Fibroblast of the aortic adventitia (primary cell): ENCODE results near the gene SSR4. TPM values are rescaled to one million over a fixed set of nuclear protein-coding genes. Genes with fewer than 3 reads are reported as not detected.
"Not testable (repeated sequence)": the region's sequence is repeated elsewhere in the genome, so short reads cannot be mapped to it uniquely, and the experiment has no call there.

Source experiments
- DNase-seq: peaks from one replicate; pipeline ENCODE4 v3.0.0-alpha.2; 2010; ENCODE audit warnings: low read depth
- H3K4me3 ChIP-seq: 2 replicates; pipeline ENCODE4 v1.5.1; 2011; ENCODE audit warnings: low read depth, mild to moderate bottlenecking, control low read depth, low read length, moderate library complexity
- CTCF ChIP-seq: IDR thresholded peaks from 2 replicates; pipeline ENCODE4 v1.5.1; 2011; ENCODE audit warnings: mild to moderate bottlenecking, low read length, control low read depth, inconsistent platforms; ENCODE audit not compliant: insufficient read depth
- total RNA-seq: library from RNA; depleted of rRNA; stranded (reverse); fragments of >200 nt; gene quantifications from 2 replicates; pipeline ENCODE4 v1.2.3, GENCODE V29; 2012; ENCODE audit warnings: low replicate concordance

Gene SSR4
- 34.2 and 186 TPM in 2 replicates for total RNA-seq

GRCh38 chrX:153794018-153794896 is at the start of gene SSR4, which contains the start of gene IDH3G:
SSR4 (plus strand) TSS chrX:153794668; CDS start chrX:153794688, 20 bp downstream.
IDH3G (minus strand) TSS chrX:153794375; CDS start chrX:153794326, 49 bp downstream.
- peak; percentile 92 for DNase-seq
- H3K4me3 ChIP-seq: peak within 1 kb of the TSS; percentile 82
- peak; percentile 15 for TF ChIP-seq CTCF

- not testable (repeated sequence) for H3K4me3 ChIP-seq, DNase-seq
Observed at GRCh38 chrX:153745067-153745433, 49.4 kb upstream of the SSR4 start.

GRCh38 chrX:153746359-153746758 is 48.1 kb upstream of the SSR4 start:
- no peak for DNase-seq
- TF ChIP-seq CTCF: no peak
- H3K4me3 ChIP-seq: no peak overlapping the region

GRCh38 chrX:153746991-153747390 is 47.5 kb upstream of the SSR4 start:
- DNase-seq, H3K4me3 ChIP-seq: not testable (repeated sequence)

- not testable (repeated sequence) for DNase-seq, H3K4me3 ChIP-seq
Observed at GRCh38 chrX:153749017-153749416, 45.5 kb upstream of the SSR4 start.

DNA sequence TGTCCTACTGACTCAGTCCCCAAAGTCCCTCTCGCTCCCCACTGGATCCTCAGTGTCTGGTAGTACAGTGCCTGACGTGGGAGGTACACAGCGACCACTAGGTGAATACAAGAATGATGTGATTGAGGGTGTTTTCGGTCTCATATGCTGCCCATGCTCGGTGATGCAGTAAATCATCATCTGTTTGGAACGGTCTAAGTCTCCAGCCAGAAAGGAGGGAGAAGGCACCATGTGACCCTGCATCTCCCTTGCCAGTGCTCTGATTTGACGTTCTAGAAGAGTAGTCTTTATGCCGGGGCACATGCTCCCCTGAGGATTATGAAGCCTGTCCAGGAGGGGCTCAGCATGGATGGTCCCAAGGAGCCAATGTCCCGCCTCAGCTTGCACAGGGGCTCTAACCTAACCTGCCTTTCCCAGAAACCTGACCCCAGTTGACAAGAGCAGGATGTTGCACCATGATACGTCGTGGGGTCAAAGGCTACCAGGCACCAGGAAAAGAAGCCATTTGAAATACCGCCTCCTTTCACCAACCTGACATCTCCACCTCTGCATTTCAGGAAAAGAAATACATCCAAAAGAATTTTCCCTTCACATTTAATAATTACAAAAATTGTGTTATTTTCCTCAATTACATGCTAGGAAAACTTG is 44.2 kb upstream of the SSR4 start:
- no peak overlapping the region for H3K4me3 ChIP-seq
- TF ChIP-seq CTCF: no peak
- DNase-seq: no peak

GRCh38 chrX:153755136-153755535 is 39.3 kb upstream of the SSR4 start:
- no peak for TF ChIP-seq CTCF
- no peak overlapping the region for H3K4me3 ChIP-seq
- DNase-seq: no peak

DNA sequence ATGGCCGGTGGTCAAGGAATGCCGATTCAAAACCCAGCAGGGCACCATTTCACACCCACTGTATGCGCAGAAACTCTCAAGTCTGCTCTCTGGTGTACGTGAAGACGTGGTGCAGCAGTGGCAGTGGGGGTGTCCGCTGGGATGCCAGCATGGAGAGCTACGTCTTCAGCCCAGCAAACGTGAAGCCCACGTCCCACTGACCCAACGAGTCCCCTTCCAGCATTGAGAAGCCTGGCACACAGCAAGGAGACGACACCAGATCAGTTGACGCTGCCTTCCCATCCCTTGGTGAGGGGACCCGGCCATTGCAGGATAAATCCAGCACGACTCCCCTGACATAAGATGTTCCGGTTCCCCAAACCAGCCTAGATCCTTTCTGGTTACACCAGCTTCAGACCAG is 32.6 kb upstream of the SSR4 start:
- H3K4me3 ChIP-seq: no peak overlapping the region
- no peak for TF ChIP-seq CTCF
- DNase-seq: no peak
